ENCODE data around the gene ARAP1.

DNA sequence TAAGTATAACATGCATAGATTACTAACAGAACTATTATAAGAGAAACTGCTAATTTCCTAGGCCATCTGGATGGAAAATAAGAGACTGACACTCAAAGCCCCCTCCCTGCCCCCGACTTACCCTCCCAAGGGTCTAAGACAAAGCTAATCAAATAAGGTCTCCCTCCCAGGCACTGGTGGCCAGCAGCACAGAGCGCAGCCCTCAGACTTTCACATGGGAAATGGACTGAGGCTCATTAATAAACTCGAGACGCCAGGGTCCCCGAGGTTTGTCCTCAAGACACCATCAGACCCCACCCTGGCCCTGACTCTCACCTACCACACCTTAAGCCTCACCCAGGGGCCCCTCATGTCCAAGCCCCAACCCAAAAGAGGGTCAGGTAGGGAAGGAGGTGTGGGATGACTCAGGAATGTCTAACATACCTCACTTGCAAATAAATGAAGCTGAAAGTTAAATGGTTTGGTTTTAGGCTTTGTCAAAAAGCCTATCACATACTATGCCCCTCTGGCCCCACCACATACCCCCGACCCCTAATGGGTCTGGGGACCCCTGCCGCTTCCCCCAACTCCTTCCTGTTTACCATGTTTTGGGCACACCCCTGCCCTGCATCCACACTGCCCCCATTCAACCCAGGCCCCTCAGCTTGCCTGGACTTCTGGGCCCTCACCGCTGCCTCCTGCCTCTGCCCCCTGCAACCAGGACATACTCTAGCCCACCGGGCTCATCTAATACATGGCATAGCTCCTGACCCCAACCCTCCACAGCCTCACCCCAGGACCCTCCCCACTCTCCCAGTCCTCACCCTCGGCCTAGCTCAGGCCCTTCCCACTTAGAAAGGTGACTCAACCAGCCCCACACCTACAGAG lies 11.4 kb downstream of the ARAP1 start:
- TF ChIP-seq, protein P1, sequence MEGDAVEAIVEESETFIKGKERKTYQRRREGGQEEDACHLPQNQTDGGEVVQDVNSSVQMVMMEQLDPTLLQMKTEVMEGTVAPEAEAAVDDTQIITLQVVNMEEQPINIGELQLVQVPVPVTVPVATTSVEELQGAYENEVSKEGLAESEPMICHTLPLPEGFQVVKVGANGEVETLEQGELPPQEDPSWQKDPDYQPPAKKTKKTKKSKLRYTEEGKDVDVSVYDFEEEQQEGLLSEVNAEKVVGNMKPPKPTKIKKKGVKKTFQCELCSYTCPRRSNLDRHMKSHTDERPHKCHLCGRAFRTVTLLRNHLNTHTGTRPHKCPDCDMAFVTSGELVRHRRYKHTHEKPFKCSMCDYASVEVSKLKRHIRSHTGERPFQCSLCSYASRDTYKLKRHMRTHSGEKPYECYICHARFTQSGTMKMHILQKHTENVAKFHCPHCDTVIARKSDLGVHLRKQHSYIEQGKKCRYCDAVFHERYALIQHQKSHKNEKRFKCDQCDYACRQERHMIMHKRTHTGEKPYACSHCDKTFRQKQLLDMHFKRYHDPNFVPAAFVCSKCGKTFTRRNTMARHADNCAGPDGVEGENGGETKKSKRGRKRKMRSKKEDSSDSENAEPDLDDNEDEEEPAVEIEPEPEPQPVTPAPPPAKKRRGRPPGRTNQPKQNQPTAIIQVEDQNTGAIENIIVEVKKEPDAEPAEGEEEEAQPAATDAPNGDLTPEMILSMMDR (conservative IDR thresholded peaks at IDR 0.05; ENCODE audit: low read length): no peak
- no peak for TF ChIP-seq EZH2phosphoT487 (IDR thresholded peaks at IDR 0.05; ENCODE audit: borderline replicate concordance)

Data from Loucy (cell line).